Ectodermal cell (in vitro differentiated cells): ENCODE data around the gene TCFL5.

Experiments
- H3K27ac ChIP-seq: 2 replicates; pipeline ENCODE4 v1.7.0; 2013; ENCODE audit warnings: mild to moderate bottlenecking, low read depth, low read length; ENCODE audit not compliant: insufficient read depth, poor library complexity, severe bottlenecking
- H3K27me3 ChIP-seq: 2 replicates; pipeline ENCODE4 v1.7.0; 2013; ENCODE audit warnings: mild to moderate bottlenecking, low read length; ENCODE audit not compliant: insufficient read depth, control insufficient read depth, poor library complexity, severe bottlenecking
- H3K36me3 ChIP-seq: one replicate; pipeline ENCODE4 v1.7.0; 2013; ENCODE audit warnings: low read length; ENCODE audit not compliant: control insufficient read depth, insufficient read depth
- H3K4me1 ChIP-seq: one replicate; pipeline ENCODE4 v1.7.0; 2013; ENCODE audit warnings: low read length; ENCODE audit not compliant: control insufficient read depth, insufficient read depth
- H3K4me3 ChIP-seq: 2 replicates; pipeline ENCODE4 v1.7.0; 2013; ENCODE audit warnings: low read depth, low read length, control low read depth; ENCODE audit not compliant: insufficient read depth
- H3K9me3 ChIP-seq: 2 replicates; pipeline ENCODE4 v1.7.0; 2013; ENCODE audit warnings: mild to moderate bottlenecking, low read length, moderate library complexity; ENCODE audit not compliant: control insufficient read depth
- whole genome bisulfite sequencing, 2 experiments: methylation state at CpG; one replicate each; pipeline ENCODE4 v1.1.7; 2013; ENCODE audit warnings: missing lambda C conversion rate in 2 of 2; 5-methylcytosine and 5-hydroxymethylcytosine counted together

The TCFL5 gene

GRCh38 chr20:62873280-62873679 lies 11.7 kb upstream of the TCFL5 start:
- no peak overlapping the region for H3K27ac ChIP-seq
- peaks cover 4% of the 10 kb centered on the region for H3K4me1 ChIP-seq
- H3K9me3 ChIP-seq: no peaks in the 10 kb centered on the region
- H3K27me3 ChIP-seq: peaks cover 3% of the 10 kb centered on the region
- H3K36me3 ChIP-seq: no peaks in the 10 kb centered on the region
- H3K4me3 ChIP-seq: no peak overlapping the region
- 69 to 84% methylated on average over 3 to 7 of the region's 7 CpGs for WGBS, 2 experiments

- H3K4me3 ChIP-seq: no peak overlapping the region
- H3K36me3 ChIP-seq: no peaks in the 10 kb centered on the region
- H3K27me3 ChIP-seq: peaks cover 3% of the 10 kb centered on the region
- no peak overlapping the region for H3K27ac ChIP-seq
- WGBS, 2 experiments: 94 to 97% methylated on average over 6 of the region's 6 CpGs
- peaks cover 4% of the 10 kb centered on the region for H3K4me1 ChIP-seq
- no peaks in the 10 kb centered on the region for H3K9me3 ChIP-seq
Observed at GRCh38 chr20:62872862-62873261, 11.2 kb upstream of the TCFL5 start.

- Histone ChIP-seq H3K4me1 (peaks cover 4% of the 10 kb centered on the region), H3K27ac (no peak overlapping the region), H3K9me3 (no peaks in the 10 kb centered on the region), H3K36me3 (no peaks in the 10 kb centered on the region), H3K4me3 (no peak overlapping the region), H3K27me3 (peaks cover 3% of the 10 kb centered on the region)
- WGBS, 2 experiments: 90 to 91% methylated on average over 18 of the region's 18 CpGs
Observed at GRCh38 chr20:62872184-62872847, 10.7 kb upstream of the TCFL5 start.

GRCh38 chr20:62864207-62864606 lies 2.6 kb upstream of the TCFL5 start:
- H3K4me3 ChIP-seq: no peak overlapping the region
- peaks cover 8% of the 10 kb centered on the region for H3K27me3 ChIP-seq
- peaks cover 21% of the 10 kb centered on the region for H3K4me1 ChIP-seq
- 94 to 95% methylated on average over 6 to 7 of the region's 7 CpGs for WGBS, 2 experiments
- no peaks in the 10 kb centered on the region for H3K36me3 ChIP-seq
- H3K27ac ChIP-seq: no peak overlapping the region
- no peaks in the 10 kb centered on the region for H3K9me3 ChIP-seq

- Histone ChIP-seq H3K36me3 (peaks cover 9% of the 10 kb centered on the region), H3K27me3 (peaks cover 8% of the 10 kb centered on the region), H3K4me3 (peak overlapping the region; percentile 57), H3K4me1 (peaks cover 22% of the 10 kb centered on the region), H3K27ac (no peak overlapping the region), H3K9me3 (no peaks in the 10 kb centered on the region)
- WGBS, 2 experiments: 0% methylated on average over 129 of the region's 129 CpGs
Observed at GRCh38 chr20:62860924-62861691, 514 bp downstream of the TCFL5 start.

- H3K27ac ChIP-seq: no peak overlapping the region
- peak overlapping the region; percentile 57 for H3K4me3 ChIP-seq
- H3K27me3 ChIP-seq: peaks cover 8% of the 10 kb centered on the region
- H3K9me3 ChIP-seq: no peaks in the 10 kb centered on the region
- H3K4me1 ChIP-seq: peaks cover 22% of the 10 kb centered on the region
- 9 to 11% methylated on average over 24 of the region's 24 CpGs for WGBS, 2 experiments
- H3K36me3 ChIP-seq: peaks cover 12% of the 10 kb centered on the region
Observed at GRCh38 chr20:62860391-62860923, 1.2 kb downstream of the TCFL5 start.

- WGBS, 2 experiments: 91 to 93% methylated on average over 12 of the region's 12 CpGs
- Histone ChIP-seq H3K4me1 (peaks cover 22% of the 10 kb centered on the region), H3K9me3 (no peaks in the 10 kb centered on the region), H3K27ac (no peak overlapping the region), H3K27me3 (peaks cover 8% of the 10 kb centered on the region), H3K4me3 (peak overlapping the region; percentile 57), H3K36me3 (peaks cover 12% of the 10 kb centered on the region)
Observed at GRCh38 chr20:62859721-62860120, 1.9 kb downstream of the TCFL5 start.

- no peaks in the 10 kb centered on the region for H3K9me3 ChIP-seq
- H3K27me3 ChIP-seq: peaks cover 8% of the 10 kb centered on the region
- 95 to 96% methylated on average over 17 to 18 of the region's 23 CpGs for WGBS, 2 experiments
- H3K4me1 ChIP-seq: peaks cover 22% of the 10 kb centered on the region
- peaks cover 18% of the 10 kb centered on the region for H3K36me3 ChIP-seq
- H3K4me3 ChIP-seq: no peak overlapping the region
- H3K27ac ChIP-seq: no peak overlapping the region
Observed at GRCh38 chr20:62858058-62858830, 3.4 kb downstream of the TCFL5 start.

GRCh38 chr20:62856931-62857619 lies 4.5 kb downstream of the TCFL5 start:
- H3K27ac ChIP-seq: no peak overlapping the region
- H3K4me3 ChIP-seq: no peak overlapping the region
- peaks cover 8% of the 10 kb centered on the region for H3K27me3 ChIP-seq
- peaks cover 15% of the 10 kb centered on the region for H3K4me1 ChIP-seq
- no peaks in the 10 kb centered on the region for H3K9me3 ChIP-seq
- peaks cover 27% of the 10 kb centered on the region for H3K36me3 ChIP-seq
- WGBS, 2 experiments: 95 to 97% methylated on average over 25 of the region's 25 CpGs
